Adrenal gland (tissue), 5 donors: ENCODE data around the gene ADISSP.

Experiments used
- CTCF ChIP-seq, 6 experiments: fragments of 450-650 bp in 4 of 6; fragments of 200-600 bp in 2 of 6; sonication (generic) in 1 of 6; IDR thresholded peaks; 1 replicate in 5 of 6; 2 replicates in 1 of 6; pipeline versions ENCODE4 v1.5.1 to v1.8.0; 2016 to 2021; ENCODE audit warnings: antibody characterized with exemption in 6 of 6, mild to moderate bottlenecking in 2 of 6, moderate library complexity in 1 of 6
- POLR2A ChIP-seq, 2 donors: fragments of 450-650 bp; IDR thresholded peaks; one replicate each; pipeline ENCODE4 v1.6.1; 2017; ENCODE audit warnings: antibody characterized with exemption in 2 of 2, mild to moderate bottlenecking in 2 of 2, moderate library complexity in 1 of 2
- donor health status: DM: no; HTN: no; CAD: no.

- no peak for TF ChIP-seq CTCF (IDR thresholded peaks at IDR 0.05)
- TF ChIP-seq POLR2A (IDR thresholded peaks at IDR 0.05): no peak
Measured at GRCh38 chr20:3802524-3803239, 35.1 kb upstream of the ADISSP start.
